GM23338 (cell line): ENCODE data around the gene BORCS8. TPM values are rescaled to one million over a fixed set of nuclear protein-coding genes. Genes with fewer than 3 reads are reported as not detected.

Source experiments
- ATAC-seq: fragments of 200-7000 bp; cut with Tn5 transposase; 3 replicates; pipeline ENCODE4 v1.9.1; 2020
- DNase-seq: peaks from one replicate; pipeline ENCODE4 v3.0.0-alpha.2; 2015; ENCODE audit warnings: low spot score
- H2AFZ ChIP-seq: fragments of 200-600 bp; sonication (generic); 2 replicates; pipeline ENCODE4 v1.8.0; 2016; ENCODE audit warnings: antibody characterized with exemption, mild to moderate bottlenecking, moderate library complexity
- H3F3A ChIP-seq: fragments of 200-600 bp; sonication (generic); replicated peaks from 2 replicates; pipeline ENCODE4 v1.8.0; 2017; ENCODE audit warnings: antibody characterized with exemption, mixed run types, low read depth
- H3K27ac ChIP-seq: fragments of 200-600 bp; sonication (generic); 2 replicates; pipeline ENCODE4 v1.6.1; 2016; ENCODE audit warnings: low read depth
- H3K27me3 ChIP-seq: fragments of 200-600 bp; sonication (generic); 2 replicates; pipeline ENCODE4 v1.8.0; 2016; ENCODE audit warnings: mild to moderate bottlenecking, mixed run types, moderate library complexity; ENCODE audit not compliant: insufficient read depth
- H3K36me3 ChIP-seq: fragments of 200-600 bp; sonication (generic); 2 replicates; pipeline ENCODE4 v1.8.0; 2016; ENCODE audit warnings: mild to moderate bottlenecking; ENCODE audit not compliant: insufficient read depth
- H3K4me1 ChIP-seq: fragments of 200-600 bp; sonication (generic); 2 replicates; pipeline ENCODE4 v1.8.0; 2016; ENCODE audit warnings: mild to moderate bottlenecking, moderate library complexity; ENCODE audit not compliant: insufficient read depth
- H3K4me2 ChIP-seq: fragments of 200-600 bp; sonication (generic); 2 replicates; pipeline ENCODE4 v1.7.1; 2017; ENCODE audit warnings: mixed run types
- H3K4me3 ChIP-seq: fragments of 200-600 bp; sonication (generic); 2 replicates; pipeline ENCODE4 v1.6.1; 2016; ENCODE audit warnings: mixed run types
- H3K79me2 ChIP-seq: fragments of 200-600 bp; sonication (generic); replicated peaks from 2 replicates; pipeline ENCODE4 v1.8.0; 2017; ENCODE audit warnings: mild to moderate bottlenecking; ENCODE audit not compliant: insufficient read depth
- H3K9me2 ChIP-seq: fragments of 200-600 bp; sonication (generic); 2 replicates; pipeline ENCODE4 v1.8.0; 2017; ENCODE audit not compliant: insufficient read depth
- H4K20me1 ChIP-seq: fragments of 200-600 bp; sonication (generic); replicated peaks from 2 replicates; pipeline ENCODE4 v1.8.0; 2017; ENCODE audit warnings: mild to moderate bottlenecking; ENCODE audit not compliant: insufficient read depth
- H3K27ac Mint-ChIP-seq: 2 replicates; pipeline ENCODE4 v1.8.0; 2020; ENCODE audit warnings: inconsistent platforms, mild to moderate bottlenecking, moderate library complexity, mixed read lengths
- H3K27me3 Mint-ChIP-seq: 3 replicates; pipeline ENCODE4 v1.8.0; 2022; ENCODE audit warnings: low read depth, mild to moderate bottlenecking, moderate library complexity, mixed read lengths, inconsistent platforms; ENCODE audit not compliant: insufficient read depth, poor library complexity
- H3K36me3 Mint-ChIP-seq: 3 replicates; pipeline ENCODE4 v1.8.0; 2021; ENCODE audit warnings: low read depth, mild to moderate bottlenecking, inconsistent platforms, moderate library complexity, mixed read lengths
- H3K4me1 Mint-ChIP-seq: 3 replicates; pipeline ENCODE4 v1.8.0; 2020; ENCODE audit warnings: mild to moderate bottlenecking, inconsistent platforms, mixed read lengths
- H3K4me3 Mint-ChIP-seq: 3 replicates; pipeline ENCODE4 v1.8.0; 2021; ENCODE audit warnings: moderate library complexity, mild to moderate bottlenecking, inconsistent platforms, mixed read lengths
- H3K9me3 Mint-ChIP-seq: 3 replicates; pipeline ENCODE4 v1.8.0; 2020; ENCODE audit warnings: moderate library complexity, mild to moderate bottlenecking, inconsistent platforms, mixed read lengths
- CREB1 ChIP-seq: fragments of 250-450 bp; sonication (Bioruptor Pico); IDR thresholded peaks from 2 replicates; pipeline ENCODE4 v1.5.0; 2020; ENCODE audit warnings: low read depth, mild to moderate bottlenecking, moderate library complexity
- EZH2 ChIP-seq: fragments of 200-600 bp; sonication (generic); IDR thresholded peaks from one replicate; pipeline ENCODE4 v1.8.0; 2017; ENCODE audit warnings: antibody characterized with exemption, mild to moderate bottlenecking, low read depth; ENCODE audit not compliant: unreplicated experiment
- JUNB ChIP-seq: IDR thresholded peaks from one replicate; pipeline ENCODE4 v1.6.1; 2016; ENCODE audit warnings: antibody characterized with exemption; ENCODE audit not compliant: unreplicated experiment
- NANOG ChIP-seq: IDR thresholded peaks from 2 replicates; pipeline ENCODE4 v1.6.1; 2016; ENCODE audit warnings: antibody characterized with exemption, borderline replicate concordance
- ZNF331 ChIP-seq: fragments of 250-450 bp; sonication (Bioruptor Pico); IDR thresholded peaks from 2 replicates; pipeline ENCODE4 v1.5.0; 2020; ENCODE audit warnings: low read depth, mild to moderate bottlenecking, moderate library complexity
- polyA plus RNA-seq: library from polyadenylated mRNA; unstranded; fragments of >200 nt; fragmentation: Nextera tagmentation; extraction: Ambion mirVana; gene quantifications from 2 replicates; pipeline ENCODE4 v1.2.1, GENCODE V29; 2016
- total RNA-seq: library from RNA; depleted of rRNA; stranded (reverse); fragments of >200 nt; shearing (Covaris generic); gene quantifications from 2 replicates; pipeline ENCODE4 v1.2.3, GENCODE V29; 2014
- TF ChIP-seq, protein P1 (sequence below): fragments of 250-450 bp; sonication (Bioruptor Pico); IDR thresholded peaks from 2 replicates; pipeline ENCODE4 v1.5.0; 2020; ENCODE audit warnings: mild to moderate bottlenecking, moderate library complexity
- TF ChIP-seq, protein P2 (sequence below), 2 experiments: fragments of 200-600 bp in 1 of 2; sonication (generic) in 1 of 2; conservative IDR thresholded peaks; 2 replicates each; pipeline versions ENCODE4 v1.5.1 to v1.6.1; 2016 to 2017; ENCODE audit warnings: antibody characterized with exemption in 2 of 2, low read depth in 2 of 2, mild to moderate bottlenecking in 2 of 2, moderate library complexity in 1 of 2

BORCS8 gene
- total and polyA plus RNA-seq, 2 experiments from 2014 or later = 15.1 to 18.8 TPM

DNA sequence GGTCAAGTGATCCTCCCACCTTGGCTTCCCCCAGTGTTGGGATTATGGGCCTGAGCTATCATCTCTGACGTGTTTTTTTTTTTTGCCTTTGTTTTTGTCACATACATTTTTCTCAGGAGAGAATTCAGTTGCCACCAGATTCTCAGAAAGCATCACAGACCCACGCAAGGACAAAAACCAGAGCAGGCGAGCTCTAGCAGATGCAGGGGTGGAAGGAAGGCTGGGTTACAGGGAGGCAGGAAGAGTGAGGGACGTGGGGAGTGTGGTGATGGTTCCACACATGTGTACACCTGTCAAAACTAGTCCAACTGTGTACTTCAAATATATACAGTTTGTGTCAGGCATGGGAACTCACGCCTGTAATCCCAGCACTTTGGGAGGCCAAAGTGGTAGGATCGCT lies 58.0 kb downstream of the BORCS8 start (continued):
- TF ChIP-seq, protein P1, sequence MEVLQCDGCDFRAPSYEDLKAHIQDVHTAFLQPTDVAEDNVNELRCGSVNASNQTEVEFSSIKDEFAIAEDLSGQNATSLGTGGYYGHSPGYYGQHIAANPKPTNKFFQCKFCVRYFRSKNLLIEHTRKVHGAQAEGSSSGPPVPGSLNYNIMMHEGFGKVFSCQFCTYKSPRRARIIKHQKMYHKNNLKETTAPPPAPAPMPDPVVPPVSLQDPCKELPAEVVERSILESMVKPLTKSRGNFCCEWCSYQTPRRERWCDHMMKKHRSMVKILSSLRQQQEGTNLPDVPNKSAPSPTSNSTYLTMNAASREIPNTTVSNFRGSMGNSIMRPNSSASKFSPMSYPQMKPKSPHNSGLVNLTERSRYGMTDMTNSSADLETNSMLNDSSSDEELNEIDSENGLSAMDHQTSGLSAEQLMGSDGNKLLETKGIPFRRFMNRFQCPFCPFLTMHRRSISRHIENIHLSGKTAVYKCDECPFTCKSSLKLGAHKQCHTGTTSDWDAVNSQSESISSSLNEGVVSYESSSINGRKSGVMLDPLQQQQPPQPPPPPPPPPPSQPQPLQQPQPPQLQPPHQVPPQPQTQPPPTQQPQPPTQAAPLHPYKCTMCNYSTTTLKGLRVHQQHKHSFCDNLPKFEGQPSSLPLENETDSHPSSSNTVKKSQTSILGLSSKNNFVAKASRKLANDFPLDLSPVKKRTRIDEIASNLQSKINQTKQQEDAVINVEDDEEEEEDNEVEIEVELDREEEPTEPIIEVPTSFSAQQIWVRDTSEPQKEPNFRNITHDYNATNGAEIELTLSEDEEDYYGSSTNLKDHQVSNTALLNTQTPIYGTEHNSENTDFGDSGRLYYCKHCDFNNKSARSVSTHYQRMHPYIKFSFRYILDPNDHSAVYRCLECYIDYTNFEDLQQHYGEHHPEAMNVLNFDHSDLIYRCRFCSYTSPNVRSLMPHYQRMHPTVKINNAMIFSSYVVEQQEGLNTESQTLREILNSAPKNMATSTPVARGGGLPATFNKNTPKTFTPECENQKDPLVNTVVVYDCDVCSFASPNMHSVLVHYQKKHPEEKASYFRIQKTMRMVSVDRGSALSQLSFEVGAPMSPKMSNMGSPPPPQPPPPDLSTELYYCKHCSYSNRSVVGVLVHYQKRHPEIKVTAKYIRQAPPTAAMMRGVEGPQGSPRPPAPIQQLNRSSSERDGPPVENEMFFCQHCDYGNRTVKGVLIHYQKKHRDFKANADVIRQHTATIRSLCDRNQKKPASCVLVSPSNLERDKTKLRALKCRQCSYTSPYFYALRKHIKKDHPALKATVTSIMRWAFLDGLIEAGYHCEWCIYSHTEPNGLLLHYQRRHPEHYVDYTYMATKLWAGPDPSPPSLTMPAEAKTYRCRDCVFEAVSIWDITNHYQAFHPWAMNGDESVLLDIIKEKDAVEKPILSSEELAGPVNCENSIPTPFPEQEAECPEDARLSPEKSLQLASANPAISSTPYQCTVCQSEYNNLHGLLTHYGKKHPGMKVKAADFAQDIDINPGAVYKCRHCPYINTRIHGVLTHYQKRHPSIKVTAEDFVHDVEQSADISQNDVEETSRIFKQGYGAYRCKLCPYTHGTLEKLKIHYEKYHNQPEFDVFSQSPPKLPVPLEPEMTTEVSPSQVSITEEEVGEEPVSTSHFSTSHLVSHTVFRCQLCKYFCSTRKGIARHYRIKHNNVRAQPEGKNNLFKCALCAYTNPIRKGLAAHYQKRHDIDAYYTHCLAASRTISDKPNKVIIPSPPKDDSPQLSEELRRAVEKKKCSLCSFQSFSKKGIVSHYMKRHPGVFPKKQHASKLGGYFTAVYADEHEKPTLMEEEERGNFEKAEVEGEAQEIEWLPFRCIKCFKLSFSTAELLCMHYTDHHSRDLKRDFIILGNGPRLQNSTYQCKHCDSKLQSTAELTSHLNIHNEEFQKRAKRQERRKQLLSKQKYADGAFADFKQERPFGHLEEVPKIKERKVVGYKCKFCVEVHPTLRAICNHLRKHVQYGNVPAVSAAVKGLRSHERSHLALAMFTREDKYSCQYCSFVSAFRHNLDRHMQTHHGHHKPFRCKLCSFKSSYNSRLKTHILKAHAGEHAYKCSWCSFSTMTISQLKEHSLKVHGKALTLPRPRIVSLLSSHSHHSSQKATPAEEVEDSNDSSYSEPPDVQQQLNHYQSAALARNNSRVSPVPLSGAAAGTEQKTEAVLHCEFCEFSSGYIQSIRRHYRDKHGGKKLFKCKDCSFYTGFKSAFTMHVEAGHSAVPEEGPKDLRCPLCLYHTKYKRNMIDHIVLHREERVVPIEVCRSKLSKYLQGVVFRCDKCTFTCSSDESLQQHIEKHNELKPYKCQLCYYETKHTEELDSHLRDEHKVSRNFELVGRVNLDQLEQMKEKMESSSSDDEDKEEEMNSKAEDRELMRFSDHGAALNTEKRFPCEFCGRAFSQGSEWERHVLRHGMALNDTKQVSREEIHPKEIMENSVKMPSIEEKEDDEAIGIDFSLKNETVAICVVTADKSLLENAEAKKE (CRISPR knock-in tag) = no peak
- TF ChIP-seq EZH2 (no peak), NANOG (no peak), ZNF331 (CRISPR knock-in tag) (no peak)

DNA sequence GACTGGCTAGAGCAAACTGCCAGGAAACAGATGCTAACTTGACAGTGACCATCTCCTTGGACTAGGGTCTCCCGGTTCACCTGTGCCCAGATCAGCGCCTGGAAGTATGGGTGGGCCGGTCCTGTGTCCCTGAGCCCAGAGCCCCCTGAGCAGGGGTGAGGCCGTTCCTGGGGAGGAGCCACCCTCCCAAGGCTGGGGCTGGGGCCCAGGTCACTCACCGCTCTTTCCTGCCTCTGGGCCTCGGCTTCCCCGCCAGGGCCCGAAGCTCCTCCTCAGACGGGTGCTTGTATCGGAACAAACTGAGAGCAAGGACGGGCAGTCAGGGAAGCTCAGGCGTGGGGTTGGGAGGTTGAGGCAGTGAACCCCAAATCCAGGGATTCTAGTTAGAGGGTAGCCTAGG lies 59.0 kb downstream of the BORCS8 start:
- peaks cover 9% of the 10 kb centered on the region for H3K4me1 Mint-ChIP-seq
- H3K9me2 ChIP-seq = no peaks in the 10 kb centered on the region
- TF ChIP-seq CREB1 (no peak), JUNB (no peak)
- TF ChIP-seq, protein P2, sequence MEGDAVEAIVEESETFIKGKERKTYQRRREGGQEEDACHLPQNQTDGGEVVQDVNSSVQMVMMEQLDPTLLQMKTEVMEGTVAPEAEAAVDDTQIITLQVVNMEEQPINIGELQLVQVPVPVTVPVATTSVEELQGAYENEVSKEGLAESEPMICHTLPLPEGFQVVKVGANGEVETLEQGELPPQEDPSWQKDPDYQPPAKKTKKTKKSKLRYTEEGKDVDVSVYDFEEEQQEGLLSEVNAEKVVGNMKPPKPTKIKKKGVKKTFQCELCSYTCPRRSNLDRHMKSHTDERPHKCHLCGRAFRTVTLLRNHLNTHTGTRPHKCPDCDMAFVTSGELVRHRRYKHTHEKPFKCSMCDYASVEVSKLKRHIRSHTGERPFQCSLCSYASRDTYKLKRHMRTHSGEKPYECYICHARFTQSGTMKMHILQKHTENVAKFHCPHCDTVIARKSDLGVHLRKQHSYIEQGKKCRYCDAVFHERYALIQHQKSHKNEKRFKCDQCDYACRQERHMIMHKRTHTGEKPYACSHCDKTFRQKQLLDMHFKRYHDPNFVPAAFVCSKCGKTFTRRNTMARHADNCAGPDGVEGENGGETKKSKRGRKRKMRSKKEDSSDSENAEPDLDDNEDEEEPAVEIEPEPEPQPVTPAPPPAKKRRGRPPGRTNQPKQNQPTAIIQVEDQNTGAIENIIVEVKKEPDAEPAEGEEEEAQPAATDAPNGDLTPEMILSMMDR (conservative IDR thresholded peaks at IDR 0.05; ENCODE audit: low read depth in 2 of 2) = no peak
- TF ChIP-seq, protein P1 (CRISPR knock-in tag) = no peak

More for the DNA sequence above, 59.0 kb downstream of the BORCS8 start:
- peaks cover 15% of the 10 kb centered on the region for H4K20me1 ChIP-seq
- DNase-seq = no peak
- H2AFZ ChIP-seq = no peak overlapping the region
- peaks cover 3% of the 10 kb centered on the region; the same call in 1 of the 2 replicates for H3K79me2 ChIP-seq
- H3K27ac ChIP-seq = no peak overlapping the region
- no peak overlapping the region for H3K27ac Mint-ChIP-seq
- no peak overlapping the region for H3K4me3 ChIP-seq
- H3K4me2 ChIP-seq = no peak overlapping the region
- peaks cover 19% of the 10 kb centered on the region for H3K27me3 Mint-ChIP-seq
- peaks cover 24% of the 10 kb centered on the region for H3K9me3 Mint-ChIP-seq
- H3K27me3 ChIP-seq = no peaks in the 10 kb centered on the region
- H3K4me3 Mint-ChIP-seq = no peak overlapping the region
- peaks cover 5% of the 10 kb centered on the region; the same call in 1 of the 2 replicates for H3K4me1 ChIP-seq
- H3K36me3 ChIP-seq = no peaks in the 10 kb centered on the region
- ATAC-seq = no peak
- 0 out of 2 replicates have a peak, but pooled peaks cover 4% of the 10 kb centered on the region for H3F3A ChIP-seq
- H3K36me3 Mint-ChIP-seq = peaks cover 47% of the 10 kb centered on the region
